OCI-LY1 (cell line): ENCODE data around the gene FOXE3.

Source experiments
- CTCF ChIP-seq: fragments of 200-600 bp; sonication (generic), shearing (Covaris generic); IDR thresholded peaks from 2 replicates; pipeline ENCODE4 v1.5.1; 2017; ENCODE audit warnings: mild to moderate bottlenecking, antibody characterized with exemption, low read length, moderate library complexity, mixed read lengths
- EZH2 ChIP-seq: fragments of 200-600 bp; sonication (generic), shearing (Covaris generic); IDR thresholded peaks from 2 replicates; pipeline ENCODE4 v1.8.0; 2017; ENCODE audit warnings: borderline replicate concordance, mixed run types, mild to moderate bottlenecking, antibody characterized with exemption, low read length, moderate library complexity, mixed read lengths

GRCh38 chr1:47444297-47444561, 28.1 kb downstream of the FOXE3 start:
- TF ChIP-seq CTCF (no peak), EZH2 (no peak)
